8988T (cell line): Measurements from ENCODE around the gene CYP1A1.
A peak's percentile ranks its signal among the peaks of the same experiment; 100 is the strongest.
"Not testable (repeated sequence)": the region's sequence is repeated elsewhere in the genome, so short reads cannot be mapped to it uniquely, and the experiment has no call there.

ENCODE experiments used
- DNase-seq: peaks from one replicate; pipeline ENCODE4 v3.0.0; 2011

The CYP1A1 gene

DNA sequence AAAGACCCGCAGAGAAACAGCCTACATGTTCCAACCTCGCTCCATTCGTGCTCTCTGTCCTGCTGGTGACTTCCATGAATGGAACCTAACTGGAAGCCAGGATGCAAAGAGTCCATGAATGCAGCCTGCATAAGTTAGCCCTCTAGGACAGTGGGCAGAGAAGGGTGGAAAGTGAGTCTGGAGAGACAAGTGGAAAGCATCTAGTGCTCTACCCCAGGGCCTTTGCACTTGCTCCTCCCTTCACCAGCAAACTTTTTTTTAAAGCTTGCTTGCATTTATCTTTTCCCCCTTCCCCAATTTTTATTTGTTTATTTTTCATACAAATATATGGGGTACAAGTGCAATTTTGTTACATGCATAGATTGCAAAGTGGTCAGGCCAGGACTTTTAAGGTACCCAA lies 7.9 kb upstream of the CYP1A1 start:
- DNase-seq: no peak

DNA sequence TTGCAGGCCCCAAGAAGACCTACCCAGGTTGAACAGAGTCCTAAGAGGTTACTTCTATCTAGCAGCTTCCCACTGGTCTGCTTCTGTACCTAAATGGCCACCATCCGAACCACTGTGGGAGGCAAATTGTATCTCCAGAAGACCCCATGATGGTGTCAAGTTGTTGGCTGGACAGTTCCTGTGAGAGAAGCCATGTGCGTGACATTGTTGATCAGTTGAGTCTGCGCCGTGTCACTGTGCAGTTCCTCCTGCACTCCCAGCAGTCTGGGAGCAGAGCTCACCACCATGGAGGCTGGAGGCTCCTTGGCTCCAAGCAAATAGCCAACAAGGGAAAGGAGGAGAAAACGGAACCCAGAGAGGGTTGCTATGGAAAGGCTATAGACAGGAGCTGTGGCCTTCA lies 7.5 kb upstream of the CYP1A1 start:
- no peak for DNase-seq

GRCh38 chr15:74730619-74731316 lies 5.4 kb upstream of the CYP1A1 start:
- DNase-seq: no peak

- DNase-seq: not testable (repeated sequence)
These were observed 4.0 kb upstream of the CYP1A1 start for GRCh38 chr15:74729372-74729771.

GRCh38 chr15:74728699-74729098 lies 3.4 kb upstream of the CYP1A1 start:
- DNase-seq: not testable (repeated sequence)

GRCh38 chr15:74727727-74728126 lies 2.4 kb upstream of the CYP1A1 start:
- no peak for DNase-seq

DNA sequence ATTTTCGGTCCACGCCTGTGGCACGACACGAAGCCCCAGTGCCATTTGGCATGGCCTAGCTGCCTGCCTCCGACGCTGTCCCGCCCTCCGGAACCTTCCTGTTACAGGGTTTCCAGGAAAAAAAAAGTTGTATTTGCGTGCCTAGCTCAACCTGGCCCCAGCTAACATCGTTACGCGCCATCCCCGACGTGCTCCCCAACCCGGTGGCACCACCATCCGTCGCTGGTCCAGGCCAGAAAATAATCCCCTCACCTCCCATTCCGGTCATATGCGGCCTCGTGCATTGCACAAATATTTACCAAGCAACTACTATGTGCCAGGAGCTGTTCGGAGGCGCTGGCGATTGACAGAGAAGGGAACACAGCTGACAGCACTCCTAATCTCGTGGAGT lies 1.4 kb upstream of the CYP1A1 start:
- no peak for DNase-seq

DNA sequence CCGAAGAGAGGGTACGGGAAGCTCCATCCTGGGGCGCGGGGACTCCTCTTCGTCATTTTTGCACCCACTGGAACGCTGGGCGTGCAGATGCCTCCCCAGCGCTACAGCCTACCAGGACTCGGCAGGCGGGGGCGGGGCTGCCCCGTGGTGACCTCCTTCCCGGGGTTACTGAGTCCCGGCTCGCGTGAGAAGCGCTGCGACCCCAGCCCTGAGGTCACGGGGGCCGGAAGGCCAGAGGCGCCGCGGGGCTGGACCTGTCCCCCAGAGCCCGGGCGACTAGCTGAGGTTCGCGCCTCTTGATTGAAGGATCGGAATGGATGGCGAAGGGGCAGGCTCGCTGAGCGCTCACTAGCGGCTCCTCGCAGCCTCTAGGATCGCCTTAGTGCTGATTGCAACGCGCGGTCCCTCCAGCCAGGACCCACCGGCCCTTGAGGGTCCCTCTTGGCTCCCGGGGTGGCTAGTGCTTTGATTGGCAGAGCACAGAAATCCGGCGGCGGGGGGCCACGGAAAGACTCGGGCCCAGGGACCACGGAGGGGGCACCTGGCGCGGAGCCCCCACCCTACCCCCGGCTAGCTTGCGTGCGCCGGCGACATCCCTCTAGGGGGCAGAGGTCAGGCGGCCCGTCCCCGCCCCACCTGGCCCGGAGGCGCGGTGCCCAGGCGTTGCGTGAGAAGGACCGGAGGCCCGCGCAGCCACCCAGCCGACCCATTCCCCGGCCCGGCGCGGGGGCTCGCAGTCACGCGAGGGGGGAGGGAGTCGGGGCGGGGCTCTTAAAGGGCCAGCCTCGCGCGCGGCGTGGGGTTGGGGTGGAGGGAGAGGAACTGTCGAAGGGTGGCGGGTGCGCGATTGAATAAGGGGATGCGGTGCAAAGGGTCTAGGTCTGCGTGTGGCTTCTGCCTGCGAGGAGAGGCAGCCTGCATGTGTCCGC lies 781 bp upstream of the CYP1A1 start:
- peak; percentile 49 for DNase-seq

- DNase-seq: no peak
These were observed 631 bp downstream of the CYP1A1 start for GRCh38 chr15:74724570-74725224.

DNA sequence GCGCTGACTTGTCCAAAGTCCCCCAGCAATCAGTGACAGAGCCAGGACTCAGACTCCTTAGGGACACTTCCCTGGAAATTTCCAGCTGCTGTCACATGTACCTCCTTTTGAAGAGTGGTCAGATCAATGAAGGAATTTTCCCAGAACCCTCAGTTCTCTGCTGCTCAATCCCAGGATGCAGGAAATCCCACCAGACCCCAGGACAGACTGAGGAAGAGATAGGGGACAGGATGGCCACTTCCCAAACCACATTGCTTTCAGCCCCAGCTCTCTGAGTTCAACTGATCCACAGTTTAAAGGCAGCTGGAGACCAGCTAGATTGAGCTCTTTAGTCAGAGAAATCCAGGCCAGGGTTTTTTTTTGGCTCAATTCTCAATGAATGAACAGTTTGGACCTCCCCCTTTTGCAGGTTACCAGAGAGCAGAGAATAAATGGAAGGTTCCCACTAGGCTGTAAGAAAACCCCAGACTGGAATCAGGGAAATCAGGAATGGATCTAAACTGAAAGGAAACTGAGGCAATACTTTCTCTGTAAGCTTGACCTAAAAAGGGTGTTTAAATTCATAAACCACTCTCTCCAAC lies 1.5 kb downstream of the CYP1A1 start:
- no peak for DNase-seq

DNA sequence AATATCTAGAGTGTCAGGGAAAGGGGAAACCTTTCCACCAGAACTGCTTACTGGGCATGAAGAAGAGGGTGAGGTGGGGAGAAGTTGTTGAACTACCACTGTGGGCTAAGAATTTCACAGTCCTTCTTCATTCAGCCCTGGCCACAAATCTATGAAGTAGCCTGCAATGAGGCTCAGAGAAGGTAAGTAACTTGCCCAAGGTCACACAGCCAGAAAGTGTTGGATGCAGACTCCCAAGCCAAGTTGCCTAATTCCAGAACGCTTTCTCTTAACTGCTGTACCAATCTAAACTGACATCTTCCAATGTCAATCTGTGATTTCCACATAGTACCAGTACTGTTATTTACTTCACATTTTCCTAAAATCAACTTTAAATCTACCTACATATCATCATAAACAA lies 2.1 kb downstream of the CYP1A1 start:
- no peak for DNase-seq

- no peak for DNase-seq
These were observed 2.7 kb downstream of the CYP1A1 start for GRCh38 chr15:74722591-74722990.

DNA sequence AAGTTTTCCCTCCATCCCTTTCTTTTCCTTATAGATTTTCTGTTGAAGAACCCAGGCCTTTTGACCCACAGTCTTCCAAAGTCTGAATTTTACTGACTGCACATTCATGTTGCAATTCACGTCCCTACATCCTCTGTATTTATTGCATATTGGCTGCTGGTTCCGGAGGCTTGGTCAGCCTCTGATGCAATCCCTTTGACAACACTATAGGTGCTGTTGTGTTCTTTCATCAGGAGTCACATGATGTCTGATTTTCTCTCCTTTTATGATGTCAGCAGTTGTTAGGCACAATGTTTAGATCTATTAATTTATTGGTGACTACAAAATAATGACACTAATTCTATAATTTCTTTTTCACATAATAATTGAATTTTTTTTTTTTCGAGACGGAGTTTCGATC lies 8.7 kb downstream of the CYP1A1 start:
- DNase-seq: no peak

DNA sequence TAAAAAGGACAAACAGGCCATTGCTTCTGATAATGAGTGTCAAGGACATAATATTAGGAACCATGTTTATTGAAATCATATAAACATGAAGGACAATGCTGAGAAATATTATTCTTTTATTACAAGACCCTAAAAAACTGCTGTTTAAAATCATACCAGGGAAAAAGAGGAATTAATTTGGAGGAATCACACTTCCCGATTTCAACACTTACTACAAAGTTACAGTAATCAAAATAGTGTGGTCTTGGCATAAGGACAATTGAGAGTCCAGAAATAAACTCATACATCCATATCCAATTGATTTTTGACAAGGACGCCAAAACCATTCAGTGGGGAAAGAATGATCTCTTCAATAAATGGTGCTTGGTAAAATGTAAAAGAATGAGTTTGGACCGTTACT lies 13.0 kb downstream of the CYP1A1 start:
- no peak for DNase-seq

DNA sequence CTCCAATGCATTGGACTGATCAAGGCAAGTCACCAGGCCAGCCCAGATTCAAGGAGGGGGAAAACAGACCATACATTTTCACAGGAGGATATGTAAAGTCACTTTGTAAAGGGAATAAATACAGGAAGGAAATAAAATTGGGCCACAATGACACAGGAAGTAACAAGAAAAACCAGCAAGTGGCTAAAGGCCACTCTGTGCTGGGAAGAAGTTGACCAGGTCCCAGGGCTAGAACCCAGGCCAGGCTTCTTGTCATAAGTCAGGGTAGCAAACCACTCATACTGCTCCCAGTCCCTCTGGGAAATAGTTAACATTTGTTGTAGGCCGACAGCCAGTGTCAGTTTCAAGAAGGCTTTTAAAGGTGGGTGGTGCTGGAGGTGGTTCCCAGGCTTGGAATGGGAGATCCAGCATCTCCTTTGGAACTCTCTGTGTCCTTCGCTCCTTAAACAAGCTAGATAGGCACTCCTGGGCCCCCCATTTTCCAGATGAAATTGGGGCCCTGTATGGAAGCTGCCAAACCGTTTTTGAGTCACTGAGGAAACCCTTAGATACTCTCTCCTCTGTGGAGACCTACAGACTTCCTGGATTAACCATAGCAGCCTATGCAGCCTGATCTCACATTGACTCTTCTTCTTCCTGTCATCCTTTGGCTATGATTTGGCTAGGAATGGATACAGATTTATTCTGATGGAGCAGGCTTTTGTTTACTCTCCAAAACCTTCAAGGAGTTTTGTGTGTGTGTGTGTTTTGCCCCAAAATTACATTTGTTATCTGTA lies 14.8 kb downstream of the CYP1A1 start:
- DNase-seq: no peak

DNA sequence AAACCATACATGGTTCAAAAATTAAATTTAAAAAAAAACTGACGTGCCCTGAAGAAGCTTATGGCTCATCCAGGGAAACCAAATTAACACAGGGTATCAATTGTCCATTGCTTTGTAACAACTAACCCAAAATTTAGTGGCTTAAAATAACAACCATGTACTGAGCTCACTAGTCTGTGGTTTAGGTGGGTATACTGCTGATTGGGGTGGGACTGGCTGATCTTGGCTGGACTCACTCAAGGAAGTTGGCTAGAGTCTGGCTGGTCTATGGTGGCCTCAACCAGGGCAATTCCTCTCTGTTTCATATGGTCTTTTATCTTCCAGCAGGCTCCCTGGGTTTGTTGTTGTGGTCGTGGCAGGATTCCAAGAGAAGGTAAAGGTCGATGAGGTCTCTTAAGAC lies 15.4 kb downstream of the CYP1A1 start:
- no peak for DNase-seq

DNA sequence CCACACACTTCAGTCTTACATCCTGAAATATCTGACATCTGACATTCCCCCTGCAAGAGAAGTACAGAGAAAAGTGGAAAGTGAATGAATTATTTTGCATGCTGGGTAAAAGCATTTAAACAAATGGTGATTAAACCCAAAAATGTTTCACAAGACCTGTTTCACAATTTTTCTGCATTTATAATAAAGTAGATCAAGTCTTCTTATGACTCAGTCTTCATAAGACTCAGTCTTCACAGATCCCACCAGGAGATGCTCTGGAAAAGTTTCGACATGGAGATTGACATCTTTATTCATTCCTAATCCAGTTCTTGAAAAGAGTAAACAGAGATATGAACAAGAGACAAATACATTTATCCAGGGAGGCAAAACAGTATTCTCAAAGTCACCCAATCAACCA lies 16.3 kb downstream of the CYP1A1 start:
- DNase-seq: no peak

GRCh38 chr15:74696808-74697207 lies 28.5 kb downstream of the CYP1A1 start:
- DNase-seq: no peak

DNA sequence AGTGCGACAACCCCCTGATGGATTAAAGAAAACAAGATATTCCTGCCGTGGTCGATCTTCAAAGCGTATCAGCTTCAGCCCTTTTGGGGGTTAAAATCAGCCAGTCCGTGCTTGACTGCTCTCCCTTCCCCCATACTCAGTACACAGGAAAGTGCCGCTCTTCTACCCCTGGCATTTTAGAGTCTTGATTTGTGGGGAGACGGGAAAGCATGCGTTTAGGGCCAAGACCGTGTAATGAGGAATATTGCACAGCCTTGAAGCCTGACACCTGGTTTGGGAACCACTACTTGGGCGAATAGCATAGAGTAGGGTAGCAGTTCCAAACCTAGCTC lies 29.0 kb downstream of the CYP1A1 start:
- DNase-seq: no peak

- peak; percentile 44 for DNase-seq
These were observed 29.5 kb downstream of the CYP1A1 start, which contains the start of gene EDC3 for GRCh38 chr15:74695597-74696397. Gene EDC3, minus strand, starts transcription at chr15:74696024. Its CDS starts 20,900 bp downstream, at chr15:74675124.

DNA sequence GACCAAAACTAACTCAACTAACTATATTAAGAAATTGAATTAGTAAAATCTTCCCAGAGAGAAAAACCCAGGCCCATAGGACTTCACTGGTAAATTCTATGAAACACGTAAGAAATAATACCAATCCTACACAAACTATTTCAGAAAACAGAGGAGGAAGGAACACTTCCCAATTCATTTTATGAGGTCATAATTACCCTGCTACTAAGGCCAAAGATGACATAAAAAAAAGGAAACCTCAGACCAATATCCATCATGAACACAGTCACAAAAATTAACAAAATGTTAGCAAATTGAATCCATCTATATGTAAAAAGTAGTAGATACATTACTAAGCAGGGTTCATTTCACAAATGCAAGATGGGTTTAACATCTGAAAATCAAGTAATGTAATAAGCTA lies 33.0 kb downstream of the CYP1A1 start:
- DNase-seq: no peak

GRCh38 chr15:74683758-74684157 lies 41.6 kb downstream of the CYP1A1 start:
- DNase-seq: no peak
